T-helper 1 cell treated with Interleukin-12 subunit alpha and Interleukin-12 subunit beta and Interleukin-4 antibody, amounts not matched to agents 30 μg/mL and 1 μg/mL, for 36 hours (primary cell): Measurements from ENCODE around the gene SEPTIN11.
"Not testable (repeated sequence)": the region's sequence is repeated elsewhere in the genome, so short reads cannot be mapped to it uniquely, and the experiment has no call there.

Experiments
- H3K27ac Mint-ChIP-seq: one replicate; pipeline ENCODE4 v1.8.0; 2021; ENCODE audit warnings: mild to moderate bottlenecking, mixed read lengths
- H3K27me3 Mint-ChIP-seq: one replicate; pipeline ENCODE4 v1.8.0; 2021; ENCODE audit warnings: low read depth, mixed read lengths
- H3K36me3 Mint-ChIP-seq: one replicate; pipeline ENCODE4 v1.8.0; 2021; ENCODE audit warnings: low read depth, mixed read lengths
- H3K4me1 Mint-ChIP-seq: one replicate; pipeline ENCODE4 v1.8.0; 2021; ENCODE audit warnings: low read depth, mixed read lengths
- H3K4me3 Mint-ChIP-seq: one replicate; pipeline ENCODE4 v1.8.0; 2021; ENCODE audit warnings: mild to moderate bottlenecking, moderate library complexity, mixed read lengths
- H3K9me3 Mint-ChIP-seq: one replicate; pipeline ENCODE4 v1.8.0; 2021; ENCODE audit warnings: mixed read lengths

Gene SEPTIN11

GRCh38 chr4:76962406-76963130, 13.0 kb downstream of the SEPTIN11 start:
- Mint-ChIP-seq H3K36me3 (peaks cover 9% of the 10 kb centered on the region), H3K27ac (no peak overlapping the region), H3K4me1 (peaks cover 12% of the 10 kb centered on the region), H3K4me3 (no peak overlapping the region), H3K9me3 (peaks cover 5% of the 10 kb centered on the region), H3K27me3 (peaks cover 34% of the 10 kb centered on the region)

GRCh38 chr4:76963131-76963750, 13.7 kb downstream of the SEPTIN11 start:
- H3K36me3 Mint-ChIP-seq, result peaks cover 9% of the 10 kb centered on the region
- no peak overlapping the region for H3K4me3 Mint-ChIP-seq
- H3K9me3 Mint-ChIP-seq, result peaks cover 5% of the 10 kb centered on the region
- no peak overlapping the region for H3K27ac Mint-ChIP-seq
- H3K4me1 Mint-ChIP-seq, result peaks cover 12% of the 10 kb centered on the region
- H3K27me3 Mint-ChIP-seq, result peaks cover 31% of the 10 kb centered on the region

GRCh38 chr4:76963927-76964326, 14.4 kb downstream of the SEPTIN11 start:
- not testable (repeated sequence) for H3K9me3 Mint-ChIP-seq, H3K4me3 Mint-ChIP-seq, H3K27ac Mint-ChIP-seq, H3K36me3 Mint-ChIP-seq
- Mint-ChIP-seq H3K27me3 (peaks cover 31% of the 10 kb centered on the region), H3K4me1 (peaks cover 12% of the 10 kb centered on the region)

GRCh38 chr4:76964769-76965168, 15.2 kb downstream of the SEPTIN11 start:
- peaks cover 5% of the 10 kb centered on the region for H3K9me3 Mint-ChIP-seq
- H3K36me3 Mint-ChIP-seq, result peaks cover 8% of the 10 kb centered on the region
- peaks cover 11% of the 10 kb centered on the region for H3K4me1 Mint-ChIP-seq
- no peak overlapping the region for H3K4me3 Mint-ChIP-seq
- no peak overlapping the region for H3K27ac Mint-ChIP-seq
- peaks cover 27% of the 10 kb centered on the region for H3K27me3 Mint-ChIP-seq

- peaks cover 8% of the 10 kb centered on the region for H3K36me3 Mint-ChIP-seq
- H3K27me3 Mint-ChIP-seq, result peaks cover 21% of the 10 kb centered on the region
- peaks cover 5% of the 10 kb centered on the region for H3K9me3 Mint-ChIP-seq
These were observed 16.5 kb downstream of the SEPTIN11 start for GRCh38 chr4:76965866-76966579.

GRCh38 chr4:76968937-76969336, 19.4 kb downstream of the SEPTIN11 start:
- Mint-ChIP-seq H3K27me3 (peaks cover 7% of the 10 kb centered on the region), H3K27ac (no peak overlapping the region), H3K9me3 (peaks cover 5% of the 10 kb centered on the region), H3K36me3 (peaks cover 8% of the 10 kb centered on the region), H3K4me3 (no peak overlapping the region), H3K4me1 (no peaks in the 10 kb centered on the region)

More at GRCh38 chr4:76965866-76966579, 16.5 kb downstream of the SEPTIN11 start:
- Mint-ChIP-seq H3K4me3 (no peak overlapping the region), H3K27ac (no peak overlapping the region), H3K4me1 (no peaks in the 10 kb centered on the region)

- H3K4me1 Mint-ChIP-seq, result no peaks in the 10 kb centered on the region
- no peaks in the 10 kb centered on the region for H3K9me3 Mint-ChIP-seq
- no peak overlapping the region for H3K4me3 Mint-ChIP-seq
- peaks cover 11% of the 10 kb centered on the region for H3K27me3 Mint-ChIP-seq
- H3K27ac Mint-ChIP-seq, result no peak overlapping the region
- H3K36me3 Mint-ChIP-seq, result peaks cover 5% of the 10 kb centered on the region
These were observed 19.9 kb downstream of the SEPTIN11 start for GRCh38 chr4:76969495-76969894.

GRCh38 chr4:76969941-76970529, 20.5 kb downstream of the SEPTIN11 start:
- Mint-ChIP-seq H3K27ac (no peak overlapping the region), H3K4me3 (no peak overlapping the region), H3K4me1 (no peaks in the 10 kb centered on the region), H3K9me3 (no peaks in the 10 kb centered on the region), H3K27me3 (peaks cover 11% of the 10 kb centered on the region), H3K36me3 (peaks cover 5% of the 10 kb centered on the region)

- peaks cover 1% of the 10 kb centered on the region for H3K36me3 Mint-ChIP-seq
- H3K4me3 Mint-ChIP-seq, result no peak overlapping the region
- no peaks in the 10 kb centered on the region for H3K9me3 Mint-ChIP-seq
- H3K4me1 Mint-ChIP-seq, result no peaks in the 10 kb centered on the region
- no peak overlapping the region for H3K27ac Mint-ChIP-seq
- peaks cover 14% of the 10 kb centered on the region for H3K27me3 Mint-ChIP-seq
These were observed 22.8 kb downstream of the SEPTIN11 start for GRCh38 chr4:76972306-76972705.

- Mint-ChIP-seq H3K4me3 (no peak overlapping the region), H3K27ac (no peak overlapping the region), H3K4me1 (peaks cover 4% of the 10 kb centered on the region), H3K27me3 (peaks cover 18% of the 10 kb centered on the region), H3K9me3 (no peaks in the 10 kb centered on the region), H3K36me3 (peaks cover 1% of the 10 kb centered on the region)
These were observed 24.6 kb downstream of the SEPTIN11 start for GRCh38 chr4:76974150-76974549.

- Mint-ChIP-seq H3K4me3 (no peak overlapping the region), H3K9me3 (no peaks in the 10 kb centered on the region), H3K36me3 (peaks cover 4% of the 10 kb centered on the region), H3K4me1 (peaks cover 14% of the 10 kb centered on the region), H3K27me3 (peaks cover 28% of the 10 kb centered on the region), H3K27ac (no peak overlapping the region)
These were observed 27.6 kb downstream of the SEPTIN11 start for GRCh38 chr4:76977113-76977512.

GRCh38 chr4:76977736-76978350, 28.3 kb downstream of the SEPTIN11 start:
- Mint-ChIP-seq H3K36me3 (peaks cover 4% of the 10 kb centered on the region), H3K27ac (no peak overlapping the region), H3K4me1 (peaks cover 20% of the 10 kb centered on the region), H3K9me3 (no peaks in the 10 kb centered on the region), H3K27me3 (peaks cover 26% of the 10 kb centered on the region), H3K4me3 (no peak overlapping the region)

- no peaks in the 10 kb centered on the region for H3K9me3 Mint-ChIP-seq
- peaks cover 31% of the 10 kb centered on the region for H3K4me1 Mint-ChIP-seq
- peaks cover 24% of the 10 kb centered on the region for H3K27me3 Mint-ChIP-seq
- no peak overlapping the region for H3K4me3 Mint-ChIP-seq
- H3K27ac Mint-ChIP-seq, result no peak overlapping the region
- H3K36me3 Mint-ChIP-seq, result peaks cover 4% of the 10 kb centered on the region
These were observed 29.7 kb downstream of the SEPTIN11 start for GRCh38 chr4:76979236-76979635.

- Mint-ChIP-seq H3K27me3 (peaks cover 23% of the 10 kb centered on the region), H3K4me3 (no peak overlapping the region), H3K9me3 (no peaks in the 10 kb centered on the region), H3K36me3 (peaks cover 4% of the 10 kb centered on the region), H3K4me1 (peaks cover 34% of the 10 kb centered on the region), H3K27ac (no peak overlapping the region)
These were observed 30.7 kb downstream of the SEPTIN11 start for GRCh38 chr4:76980261-76980660.
